ENCODE results near the gene OR6B1.

GRCh38 chr7:143965280-143965679 is 34.8 kb upstream of the OR6B1 start:
- TF ChIP-seq ZNF282 (CRISPR knock-in tag; IDR thresholded peaks at IDR 0.05) (no peak), FOXP4 (CRISPR knock-in tag; IDR thresholded peaks at IDR 0.05; ENCODE audit: borderline replicate concordance) (no peak), ZNF436 (CRISPR knock-in tag; IDR thresholded peaks at IDR 0.05) (no peak), DMBX1 (CRISPR knock-in tag; IDR thresholded peaks at IDR 0.05; ENCODE audit: borderline replicate concordance) (no peak), ZNF121 (CRISPR knock-in tag; conservative IDR thresholded peaks at IDR 0.05) (no peak), USF2 (CRISPR knock-in tag; IDR thresholded peaks at IDR 0.05) (no peak), CBX8 (IDR thresholded peaks at IDR 0.05; ENCODE audit: borderline replicate concordance, extremely low read depth, low read depth, low read length, poor library complexity, severe bottlenecking) (no peak), TEAD4 (IDR thresholded peaks at IDR 0.05; ENCODE audit: low read length) (no peak), TEAD4 (CRISPR knock-in tag; IDR thresholded peaks at IDR 0.05; ENCODE audit: borderline replicate concordance) (no peak), ZNF311 (CRISPR knock-in tag; IDR thresholded peaks at IDR 0.05) (no peak), REST (IDR thresholded peaks at IDR 0.05; ENCODE audit: borderline replicate concordance) (no peak), REST (CRISPR knock-in tag; IDR thresholded peaks at IDR 0.05; ENCODE audit: low read depth) (no peak), E2F1 (CRISPR knock-in tag; IDR thresholded peaks at IDR 0.05) (no peak), TAF9B (IDR thresholded peaks at IDR 0.05; ENCODE audit: partially characterized antibody) (no peak)
